PC-9 (cell line): ENCODE measurements around the gene DOP1A.

Experiments used
- EZH2 ChIP-seq: fragments of 200-600 bp; sonication (generic); IDR thresholded peaks from 2 replicates; pipeline ENCODE4 v1.8.0; 2017; ENCODE audit warnings: antibody characterized with exemption, low read depth
- TF ChIP-seq, protein P1 (sequence below): fragments of 200-600 bp; sonication (generic); conservative IDR thresholded peaks from 2 replicates; pipeline ENCODE4 v1.6.1; 2017; ENCODE audit warnings: mixed run types, antibody characterized with exemption, mild to moderate bottlenecking, moderate library complexity

DNA sequence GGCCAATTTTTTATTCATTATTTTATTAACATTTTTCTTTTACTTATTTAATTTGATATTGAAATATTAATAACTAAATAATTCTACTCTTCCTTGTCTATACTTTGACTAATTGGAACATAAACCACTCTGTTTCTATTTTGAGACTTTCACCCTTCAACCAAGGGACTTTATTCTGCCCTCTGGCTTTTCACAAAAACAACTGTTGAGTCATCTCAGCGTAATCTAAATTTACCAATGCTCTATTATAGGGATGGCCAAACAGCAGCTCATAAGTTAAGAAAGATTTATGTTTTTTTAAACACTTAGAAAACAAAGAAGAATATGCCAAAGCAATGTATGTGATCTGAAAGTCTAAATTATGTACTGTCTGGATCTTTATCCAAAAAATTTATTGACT lies 46.7 kb downstream of the DOP1A start:
- TF ChIP-seq, protein P1, sequence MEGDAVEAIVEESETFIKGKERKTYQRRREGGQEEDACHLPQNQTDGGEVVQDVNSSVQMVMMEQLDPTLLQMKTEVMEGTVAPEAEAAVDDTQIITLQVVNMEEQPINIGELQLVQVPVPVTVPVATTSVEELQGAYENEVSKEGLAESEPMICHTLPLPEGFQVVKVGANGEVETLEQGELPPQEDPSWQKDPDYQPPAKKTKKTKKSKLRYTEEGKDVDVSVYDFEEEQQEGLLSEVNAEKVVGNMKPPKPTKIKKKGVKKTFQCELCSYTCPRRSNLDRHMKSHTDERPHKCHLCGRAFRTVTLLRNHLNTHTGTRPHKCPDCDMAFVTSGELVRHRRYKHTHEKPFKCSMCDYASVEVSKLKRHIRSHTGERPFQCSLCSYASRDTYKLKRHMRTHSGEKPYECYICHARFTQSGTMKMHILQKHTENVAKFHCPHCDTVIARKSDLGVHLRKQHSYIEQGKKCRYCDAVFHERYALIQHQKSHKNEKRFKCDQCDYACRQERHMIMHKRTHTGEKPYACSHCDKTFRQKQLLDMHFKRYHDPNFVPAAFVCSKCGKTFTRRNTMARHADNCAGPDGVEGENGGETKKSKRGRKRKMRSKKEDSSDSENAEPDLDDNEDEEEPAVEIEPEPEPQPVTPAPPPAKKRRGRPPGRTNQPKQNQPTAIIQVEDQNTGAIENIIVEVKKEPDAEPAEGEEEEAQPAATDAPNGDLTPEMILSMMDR = no peak
- TF ChIP-seq EZH2 = no peak
